ENCODE results near the gene MXD4. TPM values are rescaled to one million over a fixed set of nuclear protein-coding genes. Genes with fewer than 3 reads are reported as not detected.

MXD4 gene
- total and polyA plus RNA-seq, 2 donors (not counting 1 experiment from before 2014, with no cell fraction given) = 22.1 to 42.1 TPM

GRCh38 chr4:2259541-2260343, 2.2 kb downstream of the MXD4 start:
- Histone ChIP-seq H2AFZ (ENCODE audit: low read length) (no peak overlapping the region), H4K20me1 (ENCODE audit: control insufficient read depth, extremely low read depth, insufficient read depth, low read length) (no peaks in the 10 kb centered on the region), H3K4me1 (ENCODE audit: control insufficient read depth, extremely low read depth, insufficient read depth, low read length) (peaks cover 14% of the 10 kb centered on the region), H3K9ac (ENCODE audit: insufficient read depth, low read length) (no peak overlapping the region), H3K4me2 (ENCODE audit: extremely low read depth, insufficient read depth, low read length) (peak overlapping the region; percentile 74), H3K27ac (ENCODE audit: insufficient read depth, low read length) (no peak overlapping the region), H3K27me3 (ENCODE audit: control insufficient read depth, insufficient read depth, low read length) (no peaks in the 10 kb centered on the region), H3K36me3 (ENCODE audit: control insufficient read depth, insufficient read depth, low read length) (peaks cover 10% of the 10 kb centered on the region), H3K4me3 (replicated peaks in 1 of 4; ENCODE audit: control extremely low read depth in 1 of 4, insufficient read depth in 1 of 4, low read depth in 3 of 4, low read length in 4 of 4) (peak overlapping the region; percentile 53 to 92 (median 84)), H3K79me2 (ENCODE audit: control insufficient read depth, insufficient read depth, low read length) (peaks cover 12% of the 10 kb centered on the region), H3K9me3 (ENCODE audit: control insufficient read depth, insufficient read depth, low read depth, low read length) (no peaks in the 10 kb centered on the region)
- no peak for DNase-seq (ENCODE audit: low read depth in 2 of 2)
- TF ChIP-seq EZH2 (IDR thresholded peaks at IDR 0.05; ENCODE audit: low read length, missing control alignments) (no peak), CTCF (conservative IDR thresholded peaks at IDR 0.05 in 1 of 2, IDR thresholded peaks at IDR 0.05 in 1 of 2; ENCODE audit: low read depth in 1 of 2, low read length in 2 of 2) (no peak)

- Histone ChIP-seq H3K9me3 (ENCODE audit: control insufficient read depth, insufficient read depth, low read depth, low read length) (no peaks in the 10 kb centered on the region), H3K79me2 (ENCODE audit: control insufficient read depth, insufficient read depth, low read length) (peaks cover 12% of the 10 kb centered on the region), H3K9ac (ENCODE audit: insufficient read depth, low read length) (no peak overlapping the region), H3K4me3 (replicated peaks in 1 of 4; ENCODE audit: control extremely low read depth in 1 of 4, insufficient read depth in 1 of 4, low read depth in 3 of 4, low read length in 4 of 4) (peak overlapping the region in 1 of 4 experiments; percentile 92), H3K4me2 (ENCODE audit: extremely low read depth, insufficient read depth, low read length) (peak overlapping the region; percentile 32), H3K4me1 (ENCODE audit: control insufficient read depth, extremely low read depth, insufficient read depth, low read length) (peaks cover 14% of the 10 kb centered on the region), H3K27ac (ENCODE audit: insufficient read depth, low read length) (no peak overlapping the region), H4K20me1 (ENCODE audit: control insufficient read depth, extremely low read depth, insufficient read depth, low read length) (no peaks in the 10 kb centered on the region), H3K36me3 (ENCODE audit: control insufficient read depth, insufficient read depth, low read length) (peaks cover 12% of the 10 kb centered on the region), H3K27me3 (ENCODE audit: control insufficient read depth, insufficient read depth, low read length) (no peaks in the 10 kb centered on the region), H2AFZ (ENCODE audit: low read length) (no peak overlapping the region)
- no peak for TF ChIP-seq EZH2 (IDR thresholded peaks at IDR 0.05; ENCODE audit: low read length, missing control alignments)
- no peak for TF ChIP-seq CTCF (conservative IDR thresholded peaks at IDR 0.05 in 1 of 2, IDR thresholded peaks at IDR 0.05 in 1 of 2; ENCODE audit: low read depth in 1 of 2, low read length in 2 of 2)
- DNase-seq (ENCODE audit: low read depth in 2 of 2) = no peak
Observed at GRCh38 chr4:2259036-2259540, 2.8 kb downstream of the MXD4 start.

GRCh38 chr4:2258091-2259035, 3.5 kb downstream of the MXD4 start:
- no peak overlapping the region for H3K27ac ChIP-seq (ENCODE audit: insufficient read depth, low read length)
- H3K9ac ChIP-seq (ENCODE audit: insufficient read depth, low read length) = no peak overlapping the region
- no peak overlapping the region for H3K4me3 ChIP-seq (replicated peaks in 1 of 4; ENCODE audit: control extremely low read depth in 1 of 4, insufficient read depth in 1 of 4, low read depth in 3 of 4, low read length in 4 of 4)
- TF ChIP-seq CTCF (conservative IDR thresholded peaks at IDR 0.05 in 1 of 2, IDR thresholded peaks at IDR 0.05 in 1 of 2; ENCODE audit: low read depth in 1 of 2, low read length in 2 of 2) (no peak), EZH2 (IDR thresholded peaks at IDR 0.05; ENCODE audit: low read length, missing control alignments) (no peak)
- no peak for DNase-seq (ENCODE audit: low read depth in 2 of 2)
- no peaks in the 10 kb centered on the region for H3K27me3 ChIP-seq (ENCODE audit: control insufficient read depth, insufficient read depth, low read length)
- no peak overlapping the region for H2AFZ ChIP-seq (ENCODE audit: low read length)
- H3K4me2 ChIP-seq (ENCODE audit: extremely low read depth, insufficient read depth, low read length) = peak overlapping the region; percentile 3
- H3K36me3 ChIP-seq (ENCODE audit: control insufficient read depth, insufficient read depth, low read length) = peaks cover 12% of the 10 kb centered on the region
- H3K4me1 ChIP-seq (ENCODE audit: control insufficient read depth, extremely low read depth, insufficient read depth, low read length) = peaks cover 14% of the 10 kb centered on the region
- peaks cover 12% of the 10 kb centered on the region for H3K79me2 ChIP-seq (ENCODE audit: control insufficient read depth, insufficient read depth, low read length)
- no peaks in the 10 kb centered on the region for H3K9me3 ChIP-seq (ENCODE audit: control insufficient read depth, insufficient read depth, low read depth, low read length)
- no peaks in the 10 kb centered on the region for H4K20me1 ChIP-seq (ENCODE audit: control insufficient read depth, extremely low read depth, insufficient read depth, low read length)

Data from fibroblast of lung (primary cell).